GM18861 (cell line): ENCODE measurements around the gene FGD5.

Source experiments
- ATAC-seq: cut with Tn5 transposase; IDR thresholded peaks from one replicate; pipeline ENCODE4 v1.9.1; 2021; ENCODE audit not compliant: unreplicated experiment

Gene FGD5

GRCh38 chr3:14826069-14826468 lies 7.3 kb downstream of the FGD5 start:
- ATAC-seq = no peak

DNA sequence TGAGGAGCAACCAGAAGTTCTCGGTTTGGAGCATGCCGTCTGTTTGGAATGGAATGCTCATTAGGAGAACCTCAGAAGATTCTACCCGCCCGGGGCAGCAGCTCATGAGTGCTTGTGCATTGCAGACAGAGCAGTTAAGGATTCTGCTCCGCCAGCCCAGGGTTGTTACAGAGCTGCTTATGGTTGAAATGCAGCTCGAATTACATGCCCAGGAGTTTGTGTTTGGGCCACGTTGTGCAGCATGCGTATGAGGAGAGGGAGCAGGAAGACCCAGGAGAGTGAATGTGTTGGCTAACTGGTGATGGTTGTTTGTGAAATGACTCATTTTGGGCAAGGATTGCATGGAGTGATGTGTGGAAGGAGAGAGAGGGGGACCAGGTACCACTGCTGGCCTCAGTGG lies 9.0 kb downstream of the FGD5 start:
- no peak for ATAC-seq

DNA sequence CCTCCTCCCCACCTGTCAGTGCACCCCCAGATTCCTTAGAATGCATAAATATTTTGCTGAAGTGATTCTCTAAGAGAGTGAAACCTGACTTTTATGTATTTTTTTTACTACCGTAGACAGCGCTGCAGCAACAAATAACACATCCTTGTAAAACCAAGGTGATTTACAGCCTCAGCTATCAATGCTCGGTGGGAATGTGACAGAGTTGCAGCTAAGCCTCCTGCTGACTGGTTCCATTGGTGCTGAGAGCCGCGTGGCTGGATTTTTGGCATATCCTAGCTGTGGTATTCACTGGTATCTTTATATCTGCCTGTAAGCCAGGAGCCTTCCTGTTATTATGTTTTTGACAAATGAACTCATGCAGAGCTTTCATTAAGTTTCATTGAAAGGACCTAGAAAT lies 11.0 kb downstream of the FGD5 start:
- ATAC-seq = no peak

- ATAC-seq = no peak
These were observed 13.2 kb downstream of the FGD5 start for GRCh38 chr3:14831916-14832450.

DNA sequence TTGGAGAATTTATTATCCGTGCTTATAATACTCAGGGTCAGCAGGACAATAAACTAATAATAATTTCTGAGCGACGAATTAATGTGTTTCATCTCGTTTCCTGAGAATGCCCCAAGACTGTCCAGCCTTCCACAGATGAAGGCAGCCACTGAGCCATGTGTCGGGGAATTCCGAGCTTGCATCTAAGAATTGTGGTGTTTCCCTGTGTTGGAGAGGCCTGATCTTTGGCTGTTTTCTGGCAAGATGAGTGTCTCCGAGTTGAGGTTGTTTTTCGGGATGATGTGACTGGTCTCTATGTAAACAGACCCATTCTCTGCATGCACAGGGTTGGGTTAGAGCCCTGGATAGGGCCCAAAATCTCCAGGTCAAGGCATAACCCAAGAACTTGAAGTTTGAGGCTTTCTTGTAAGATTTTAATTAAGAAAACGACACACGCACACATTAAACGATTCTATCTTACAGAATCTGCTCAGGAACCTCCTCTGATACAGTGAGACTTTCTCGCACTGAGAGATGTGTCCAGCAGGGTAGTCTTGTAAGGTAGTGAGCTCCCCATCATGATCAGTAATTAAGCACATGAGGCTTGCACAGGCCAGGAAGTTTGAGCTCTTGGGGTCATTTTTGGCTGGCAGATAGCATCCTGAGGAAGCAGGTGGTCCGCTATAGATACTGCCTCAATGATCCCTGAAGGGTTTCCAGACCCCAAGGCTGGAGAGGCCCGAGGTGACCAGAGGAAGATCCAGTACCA lies 14.4 kb downstream of the FGD5 start:
- ATAC-seq = no peak

- no peak for ATAC-seq
These were observed 15.4 kb downstream of the FGD5 start for GRCh38 chr3:14834121-14834520.

- ATAC-seq = no peak
These were observed 16.2 kb downstream of the FGD5 start for GRCh38 chr3:14834807-14835466.

- no peak for ATAC-seq
These were observed 17.3 kb downstream of the FGD5 start for GRCh38 chr3:14836049-14836468.

DNA sequence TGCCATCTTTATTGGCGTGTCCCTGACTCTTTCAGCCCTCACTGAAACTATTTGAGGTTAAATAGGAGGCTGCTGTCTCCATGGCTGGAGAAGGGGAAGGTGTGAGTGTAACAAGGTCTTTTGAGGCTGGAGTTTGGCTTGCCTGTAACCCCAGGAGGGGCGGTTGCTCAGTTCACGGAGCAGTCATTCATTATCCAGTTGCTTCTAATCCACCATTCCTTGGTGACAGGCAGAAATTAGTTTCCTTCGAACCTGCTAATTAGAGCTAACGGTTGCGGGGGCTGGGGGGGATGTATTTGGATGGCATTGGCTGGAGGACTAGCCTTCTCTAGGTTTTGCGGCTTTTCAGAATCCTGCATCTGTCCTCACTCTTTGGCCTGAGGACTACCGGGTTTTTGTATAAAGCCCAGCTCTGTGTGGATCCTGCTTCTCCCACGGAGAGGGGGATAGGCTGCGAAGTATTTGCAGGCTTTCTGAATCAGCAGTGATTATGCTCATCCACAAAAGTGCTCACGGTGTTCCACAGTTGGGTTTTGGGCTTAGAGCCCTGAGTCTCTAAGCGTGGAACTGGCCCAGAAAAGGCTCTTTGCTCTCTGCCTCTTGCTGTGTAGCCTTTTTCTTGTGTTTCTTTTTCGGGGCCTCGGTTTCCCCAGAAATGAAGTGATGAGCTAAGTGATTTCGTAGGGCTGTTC lies 18.6 kb downstream of the FGD5 start:
- no peak for ATAC-seq

- ATAC-seq = no peak
These were observed 19.1 kb downstream of the FGD5 start for GRCh38 chr3:14837878-14838258.

DNA sequence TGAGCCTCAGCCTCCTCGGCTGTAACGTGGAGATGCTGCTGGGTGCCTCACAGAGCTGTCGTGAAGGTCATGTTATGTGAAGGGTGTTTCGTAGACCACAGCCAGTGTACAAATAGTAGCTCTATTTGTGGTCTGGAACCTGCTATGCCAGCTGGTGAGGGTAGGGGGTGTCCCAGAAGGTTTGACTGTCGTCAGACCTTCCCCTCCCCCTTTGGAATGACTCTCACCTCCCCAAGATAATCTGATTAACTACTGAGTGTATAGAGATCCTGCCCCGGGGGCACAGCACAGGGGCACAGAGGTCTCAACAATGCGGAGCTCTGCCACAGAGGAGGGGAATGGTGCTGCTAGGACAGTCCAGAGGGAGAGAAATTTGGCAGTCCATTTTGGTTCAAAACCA lies 20.5 kb downstream of the FGD5 start:
- ATAC-seq = no peak

DNA sequence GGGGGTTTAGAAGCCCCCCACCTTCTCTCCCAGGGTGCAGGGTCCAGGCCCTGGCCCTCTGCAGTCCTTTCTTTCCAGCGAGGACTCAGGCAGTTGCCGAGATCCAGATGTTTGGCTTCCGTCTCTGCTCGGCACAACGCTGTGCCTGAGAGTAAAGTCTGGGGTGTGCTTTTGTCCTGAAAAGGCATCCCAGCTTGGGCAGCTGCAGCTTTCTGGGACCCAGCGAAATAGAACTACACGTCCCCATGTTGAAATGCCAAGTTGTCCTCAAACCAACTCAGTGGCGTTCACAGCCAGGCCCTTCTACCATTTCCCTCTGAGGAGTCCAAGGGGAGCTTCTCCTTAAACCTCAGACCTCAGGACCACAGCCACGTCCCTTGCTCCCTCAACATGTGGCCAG lies 23.1 kb downstream of the FGD5 start:
- ATAC-seq = no peak

- ATAC-seq = no peak
These were observed 23.5 kb downstream of the FGD5 start for GRCh38 chr3:14842277-14842676.

DNA sequence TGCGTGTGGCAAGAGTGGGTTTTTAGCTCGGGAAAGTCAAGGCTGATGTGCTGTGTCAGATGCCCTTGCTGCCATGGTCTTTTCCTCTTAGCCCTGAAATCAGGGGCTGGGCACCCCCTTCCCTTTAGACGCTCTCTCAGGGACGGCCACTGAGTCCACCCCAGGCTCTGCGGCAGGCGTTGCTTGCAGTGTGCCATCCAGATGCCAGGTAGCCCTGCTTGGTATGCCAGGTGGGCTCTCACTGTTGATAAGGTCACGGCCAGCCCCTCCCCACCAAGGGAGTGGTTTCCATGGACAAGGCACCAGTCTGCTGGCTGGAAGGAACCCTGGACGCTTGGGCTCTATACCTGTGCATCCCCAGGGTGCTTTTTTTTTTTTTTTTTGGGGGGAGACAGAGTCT lies 24.6 kb downstream of the FGD5 start:
- no peak for ATAC-seq

DNA sequence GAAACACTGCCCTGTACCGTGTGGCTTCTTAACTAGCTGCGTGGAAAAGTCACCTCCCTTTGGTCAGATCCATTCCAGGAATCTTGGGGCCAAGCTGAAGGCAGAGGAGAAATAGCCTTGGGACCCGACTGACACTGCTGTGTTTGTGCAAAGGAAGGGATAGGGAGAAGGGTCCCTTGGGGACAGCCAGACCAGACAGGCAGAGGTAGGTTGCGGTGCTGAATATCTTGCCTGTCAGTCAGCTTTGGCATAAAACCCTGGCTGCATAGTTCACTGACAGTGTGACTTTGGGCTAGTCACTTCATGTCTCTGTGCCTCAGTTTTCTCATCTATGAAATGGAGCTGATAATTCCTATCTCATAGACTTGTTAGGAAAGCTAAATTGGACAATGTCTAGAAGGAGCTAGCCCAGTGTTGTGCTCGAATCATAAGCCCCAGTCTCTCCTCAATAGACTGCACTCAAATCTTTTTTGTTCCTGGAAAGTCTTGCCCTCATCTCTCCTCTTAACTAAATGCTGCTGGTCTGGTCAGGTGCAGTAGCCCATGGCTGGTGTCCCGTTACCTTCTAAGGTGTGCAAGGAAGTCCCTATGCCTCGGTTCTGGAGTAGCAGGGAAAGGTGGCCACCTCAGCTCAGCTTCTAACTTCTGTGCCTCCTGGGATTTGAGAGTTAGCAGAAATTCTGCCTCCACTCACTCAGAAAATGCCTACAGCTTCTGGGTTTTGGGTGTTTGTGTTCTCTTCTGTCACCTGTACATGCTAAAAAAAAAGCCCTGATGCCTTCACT lies 25.8 kb downstream of the FGD5 start:
- ATAC-seq = no peak

- no peak for ATAC-seq
These were observed 26.4 kb downstream of the FGD5 start for GRCh38 chr3:14845180-14845579.

DNA sequence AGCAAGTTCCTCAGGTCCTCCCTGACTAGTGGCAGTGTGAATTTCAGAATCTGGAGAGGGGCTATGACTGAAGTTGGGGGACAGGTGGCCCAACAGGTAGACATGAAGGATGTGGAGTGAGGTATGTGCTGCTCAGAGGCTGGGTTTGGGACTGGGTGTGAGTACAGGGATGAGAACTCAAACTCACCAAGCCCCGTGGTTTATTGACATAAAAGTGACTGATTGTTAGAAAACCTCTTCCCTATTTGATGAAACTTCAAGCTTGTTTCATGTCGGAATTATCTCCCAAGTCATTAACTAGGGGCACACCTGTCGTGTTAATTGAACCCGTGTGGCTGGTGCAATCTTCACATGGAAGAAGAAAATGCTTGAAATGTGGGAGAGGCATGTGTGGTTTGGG lies 27.1 kb downstream of the FGD5 start:
- no peak for ATAC-seq

GRCh38 chr3:14846226-14846880 lies 27.6 kb downstream of the FGD5 start:
- ATAC-seq = no peak

DNA sequence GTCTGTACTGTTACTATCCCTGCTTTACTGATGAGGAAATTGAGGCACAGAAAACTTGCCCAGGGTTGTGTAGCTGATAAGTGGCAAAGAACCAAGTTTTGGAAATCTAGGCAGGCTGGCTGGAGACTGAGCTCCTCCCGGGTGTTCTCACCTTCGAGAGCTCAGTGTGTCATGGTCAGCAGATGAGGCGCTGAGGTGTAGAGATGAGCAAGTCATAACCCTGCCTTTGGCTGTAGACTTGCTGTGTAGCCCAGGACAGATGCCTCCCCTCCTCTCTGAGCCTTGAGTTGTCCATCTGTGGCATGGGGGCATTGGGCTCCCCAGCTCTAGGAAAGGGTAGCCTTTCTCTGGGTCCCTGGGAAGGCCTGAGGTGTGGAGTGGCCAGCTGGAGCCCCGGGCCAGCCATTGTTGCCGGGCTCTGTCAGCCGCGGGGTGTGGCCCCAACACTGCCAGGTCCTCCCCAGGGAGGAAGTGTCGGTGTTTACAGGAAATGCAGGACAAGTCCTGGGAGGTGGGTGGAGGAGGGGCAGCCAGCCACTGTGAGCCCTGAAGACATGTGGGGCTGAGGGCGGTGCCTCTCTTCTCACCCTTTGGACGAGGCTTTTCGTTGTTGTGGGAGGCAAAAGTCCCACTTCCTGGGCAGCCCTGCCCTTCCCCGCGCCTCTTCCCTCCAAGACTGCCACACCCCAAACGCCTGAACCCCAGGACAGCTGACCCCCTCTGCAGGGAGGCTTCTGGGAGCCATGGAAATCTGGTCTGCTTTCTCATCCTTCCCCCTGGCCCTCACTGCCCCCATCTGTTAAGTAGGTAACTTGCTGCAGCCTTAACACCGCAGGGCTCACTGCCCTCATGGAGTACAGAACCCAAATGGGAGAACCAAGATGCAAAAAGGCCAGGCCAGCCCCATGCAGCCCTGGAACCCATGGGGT lies 29.1 kb downstream of the FGD5 start:
- no peak for ATAC-seq

DNA sequence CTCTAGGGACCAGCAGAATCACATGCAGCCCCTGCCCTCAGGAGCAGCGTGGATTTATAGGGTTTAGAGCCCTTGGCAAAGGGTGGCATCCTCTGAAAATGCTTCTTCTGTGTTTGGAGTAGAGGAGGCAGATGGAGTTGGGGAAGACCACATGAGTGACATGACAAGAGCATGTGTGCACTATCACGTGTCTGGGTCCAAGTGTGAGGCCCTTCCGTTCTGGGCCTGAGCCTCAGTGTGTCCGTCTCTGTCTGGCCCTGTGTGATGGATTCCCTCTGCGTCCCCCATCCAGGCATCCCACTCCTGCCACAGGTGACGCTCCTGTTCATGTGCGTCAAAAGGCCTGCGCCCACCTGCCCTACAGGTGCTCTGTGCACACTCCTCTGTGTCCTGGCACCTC lies 30.1 kb downstream of the FGD5 start:
- ATAC-seq = no peak
